HCT116 (cell line): Measurements from ENCODE around the gene FURIN. TPM values are rescaled to one million over a fixed set of nuclear protein-coding genes. Genes with fewer than 3 reads are reported as not detected.

Experiments used
- ATAC-seq: fragments of 200-7000 bp; cut with Tn5 transposase; 2 replicates; pipeline ENCODE4 v1.9.1; 2020; ENCODE audit warnings: mild to moderate bottlenecking, moderate library complexity
- BruUV-seq: library from RNA; stranded (reverse); fragments of 400-500 nt; replicated peaks from 2 replicates; lab custom pipeline; 2021; lab: Mats Ljungman, UMichigan
- CTCF ChIA-PET: fragments of 300-600 bp; sonication (Branson Sonifier 250); formaldehyde crosslinking; loops from one replicate; lab custom pipeline; 2021; ENCODE audit warnings: antibody characterized with exemption; lab: Charles Lee
- POLR2A ChIA-PET: fragments of 300-600, 350-600 bp; sonication (Branson Sonifier 250); formaldehyde crosslinking; loops from one replicate; lab custom pipeline; 2021; ENCODE audit warnings: antibody characterized with exemption; lab: Charles Lee
- RAD21 ChIA-PET, 2 experiments: fragments of 300-600 bp; sonication (Branson Sonifier 250); formaldehyde crosslinking; loops; one replicate each; lab custom pipeline; 2023; ENCODE audit warnings: low total read pairs in 2 of 2; ENCODE audit not compliant: uncharacterized antibody in 2 of 2, unreplicated experiment in 2 of 2, low non-redundant PET in 1 of 2; lab: Charles Lee
- DNase-seq: peaks from one replicate; pipeline ENCODE4 v3.0.0-alpha.2; 2010; ENCODE audit warnings: low read depth, low spot score
- H2AFZ ChIP-seq: fragments of 200-600 bp; shearing (Covaris generic), sonication (generic); 2 replicates; pipeline ENCODE4 v1.6.1; 2017; ENCODE audit warnings: low read depth, mixed run types, mixed read lengths, antibody characterized with exemption, low read length; ENCODE audit not compliant: poor library complexity, severe bottlenecking
- H3K27ac ChIP-seq: 2 replicates; pipeline ENCODE4 v1.5.1; 2012; ENCODE audit warnings: low read depth, low read length
- H3K27me3 ChIP-seq: fragments of 200-600 bp; sonication (generic); 2 replicates; pipeline ENCODE4 v1.6.1; 2016; ENCODE audit warnings: mixed run types, low read length, mixed read lengths; ENCODE audit not compliant: insufficient read depth
- H3K36me3 ChIP-seq, 2 experiments: fragments of 200-500 bp in 1 of 2; fragments of 200-600 bp in 1 of 2; sonication (Bioruptor generic) in 1 of 2; sonication (generic) in 1 of 2; 2 replicates each; pipeline versions ENCODE4 v1.5.1 to v1.6.1; 2014 to 2016; ENCODE audit warnings: low read length in 2 of 2, inconsistent platforms in 1 of 2, mixed read lengths in 1 of 2, mixed run types in 1 of 2; ENCODE audit not compliant: insufficient read depth in 2 of 2, control insufficient read depth in 1 of 2
- H3K4me1 ChIP-seq, 2 experiments: fragments of 200-600 bp in 1 of 2; sonication (generic) in 1 of 2; 2 replicates each; pipeline versions ENCODE4 v1.5.1 to v1.6.1; 2012 to 2017; ENCODE audit warnings: low read length in 2 of 2, inconsistent platforms in 1 of 2, mild to moderate bottlenecking in 1 of 2, mixed read lengths in 1 of 2, mixed run types in 1 of 2, moderate library complexity in 1 of 2; ENCODE audit not compliant: insufficient read depth in 2 of 2, control insufficient read depth in 1 of 2
- H3K4me2 ChIP-seq: fragments of 200-600 bp; sonication (generic); 2 replicates; pipeline ENCODE4 v1.6.1; 2017; ENCODE audit warnings: mixed run types, low read length, mixed read lengths
- H3K4me3 ChIP-seq, 2 experiments: fragments of 200-600 bp in 1 of 2; sonication (generic) in 1 of 2; replicated peaks in 1 of 2; 2 replicates each; pipeline ENCODE4 v1.5.1; 2011 to 2016; ENCODE audit warnings: low read length in 2 of 2, control low read depth in 1 of 2, low read depth in 1 of 2, mild to moderate bottlenecking in 1 of 2, mixed read lengths in 1 of 2, mixed run types in 1 of 2
- H3K79me2 ChIP-seq: fragments of 200-600 bp; sonication (generic); 2 replicates; pipeline ENCODE4 v1.6.1; 2017; ENCODE audit warnings: mild to moderate bottlenecking, mixed run types, low read length, moderate library complexity, mixed read lengths; ENCODE audit not compliant: insufficient read depth
- H3K9ac ChIP-seq: fragments of 200-600 bp; sonication (generic); 2 replicates; pipeline ENCODE4 v1.6.1; 2016; ENCODE audit warnings: low read length, mixed read lengths
- H3K9me2 ChIP-seq: fragments of 200-600 bp; sonication (generic), shearing (Covaris generic); 2 replicates; pipeline ENCODE4 v1.6.1; 2017; ENCODE audit warnings: mixed run types, mild to moderate bottlenecking, moderate library complexity; ENCODE audit not compliant: insufficient read depth
- H3K9me3 ChIP-seq, 2 experiments: fragments of 200-500 bp in 1 of 2; fragments of 200-600 bp in 1 of 2; sonication (Bioruptor generic) in 1 of 2; sonication (generic) in 1 of 2; 2 replicates each; pipeline ENCODE4 v1.6.1; 2014 to 2017; ENCODE audit warnings: low read length in 2 of 2, mixed read lengths in 2 of 2, inconsistent platforms in 1 of 2, low read depth in 1 of 2, mild to moderate bottlenecking in 1 of 2, mixed run types in 1 of 2, moderate library complexity in 1 of 2; ENCODE audit not compliant: control insufficient read depth in 1 of 2, insufficient read depth in 1 of 2
- H4K20me1 ChIP-seq: fragments of 200-600 bp; sonication (generic), shearing (Covaris generic); 2 replicates; pipeline ENCODE4 v1.6.1; 2017; ENCODE audit warnings: mixed run types, mild to moderate bottlenecking, moderate library complexity; ENCODE audit not compliant: insufficient read depth
- CBX3 ChIP-seq: IDR thresholded peaks from 2 replicates; pipeline ENCODE4 v1.6.1; 2012; ENCODE audit warnings: low read depth
- EGR1 ChIP-seq: IDR thresholded peaks from 2 replicates; pipeline ENCODE4 v1.6.1; 2012; ENCODE audit warnings: low read depth
- ELF1 ChIP-seq: IDR thresholded peaks from 2 replicates; pipeline ENCODE4 v1.6.1; 2012; ENCODE audit warnings: low read depth, borderline replicate concordance
- EZH2 ChIP-seq: fragments of 200-600 bp; sonication (generic); IDR thresholded peaks from 2 replicates; pipeline ENCODE4 v1.6.1; 2017; ENCODE audit warnings: antibody characterized with exemption, mixed run types
- EZH2phosphoT487 ChIP-seq: fragments of 200-600 bp; IDR thresholded peaks from 2 replicates; pipeline ENCODE4 v1.6.1; 2018; ENCODE audit warnings: antibody characterized with exemption, borderline replicate concordance
- JUND ChIP-seq: IDR thresholded peaks from 2 replicates; pipeline ENCODE4 v1.6.1; 2012
- POLR2A ChIP-seq: IDR thresholded peaks from 2 replicates; pipeline ENCODE4 v1.7.0; 2011; ENCODE audit warnings: borderline replicate concordance; ENCODE audit not compliant: insufficient read depth, insufficient read length; ENCODE audit errors: extremely low read depth
- POLR2AphosphoS5 ChIP-seq: IDR thresholded peaks from 2 replicates; pipeline ENCODE4 v1.6.1; 2011; ENCODE audit warnings: mild to moderate bottlenecking, low read depth, low read length, moderate library complexity
- SIN3A ChIP-seq: IDR thresholded peaks from 2 replicates; pipeline ENCODE4 v1.6.1; 2012; ENCODE audit warnings: low read depth
- SRF ChIP-seq: IDR thresholded peaks from 2 replicates; pipeline ENCODE4 v1.6.1; 2012; ENCODE audit warnings: low read depth
- TCF7L2 ChIP-seq: IDR thresholded peaks from 2 replicates; pipeline ENCODE4 v1.7.0; 2011; ENCODE audit warnings: borderline replicate concordance, inconsistent platforms; ENCODE audit not compliant: insufficient read depth, insufficient read length; ENCODE audit errors: extremely low read depth
- YY1 ChIP-seq: IDR thresholded peaks from 2 replicates; pipeline ENCODE4 v1.6.1; 2011; ENCODE audit warnings: low read length, low read depth, moderate library complexity, mild to moderate bottlenecking; ENCODE audit not compliant: insufficient replicate concordance; ENCODE audit errors: extremely low read depth
- ZNF274 ChIP-seq: fragments of 200-500 bp; sonication (Bioruptor generic); IDR thresholded peaks from 2 replicates; pipeline ENCODE4 v1.6.1; 2014; ENCODE audit warnings: mild to moderate bottlenecking, low read depth, low read length, inconsistent platforms
- intact Hi-C: fragments of 100-400 bp; cut with micrococcal nuclease; formaldehyde crosslinking; loops from 2 replicates; pipeline ENCODE4 v1.10.0; 2022
- total RNA-seq: library from RNA; stranded (reverse); gene quantifications from one replicate; pipeline ENCODE4 v1.2.1, GENCODE V29; 2021; ENCODE audit not compliant: unreplicated experiment
- TF ChIP-seq, protein P1 (sequence below): IDR thresholded peaks from 2 replicates; pipeline ENCODE4 v1.6.1; 2011; ENCODE audit warnings: mild to moderate bottlenecking, low read length, moderate library complexity; ENCODE audit not compliant: insufficient replicate concordance; ENCODE audit errors: extremely low read depth
- TF ChIP-seq, protein P2 (sequence below): IDR thresholded peaks from 2 replicates; pipeline ENCODE4 v1.6.1; 2012; ENCODE audit warnings: low read depth
- TF ChIP-seq, protein P3 (sequence below), 3 experiments: fragments of 200-600 bp in 1 of 3; sonication (generic) in 1 of 3; IDR thresholded peaks in 2 of 3; conservative IDR thresholded peaks in 1 of 3; 2 replicates each; pipeline ENCODE4 v1.5.1; 2012 to 2017; ENCODE audit warnings: low read depth in 2 of 3, low read length in 2 of 3, antibody characterized with exemption in 1 of 3, borderline replicate concordance in 1 of 3, control low read depth in 1 of 3, mild to moderate bottlenecking in 1 of 3, mixed read lengths in 1 of 3, mixed run types in 1 of 3, moderate library complexity in 1 of 3; ENCODE audit not compliant: insufficient read depth in 1 of 3
- TF ChIP-seq, protein P4 (sequence below): IDR thresholded peaks from 2 replicates; pipeline ENCODE4 v1.6.1; 2012

FURIN gene
- total RNA-seq, 1 experiment from 2014 or later = 42.0 TPM

DNA sequence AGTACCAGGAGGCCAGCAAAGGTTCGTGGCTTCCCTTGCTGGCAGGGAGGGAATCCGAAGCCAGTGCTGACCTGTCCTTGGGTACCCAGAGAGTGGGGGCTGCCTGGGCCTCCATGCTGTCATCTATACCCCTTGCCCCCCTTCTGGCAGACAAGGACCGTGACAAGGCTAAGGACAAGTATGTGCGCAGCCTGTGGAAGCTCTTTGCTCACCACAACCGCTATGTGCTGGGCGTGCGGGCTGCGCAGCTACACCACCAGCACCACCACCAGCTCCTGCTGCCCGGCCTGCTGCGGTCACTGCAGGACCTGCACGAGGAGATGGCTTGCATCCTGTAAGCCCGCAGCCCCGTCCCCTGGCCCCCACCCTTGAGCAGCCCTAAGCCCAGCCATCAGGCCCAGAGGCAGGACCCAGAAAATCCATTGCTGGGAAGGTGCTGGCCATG is 18.7 kb downstream of the FURIN start:
- ChIA-PET CTCF (interaction anchor here (1.6 to 2.8 kb wide), 3 partner anchors 237 to 594 kb away, joined by 7 to 18 read pairs (median 15); no protein-coding TSS in a partner anchor), POLR2A (no interaction called here), RAD21 (interaction anchor here in 1 of 2 experiments (2.2 kb wide), 1 partner anchor 239 kb away, joined by 6 read pairs; no protein-coding TSS in a partner anchor)
- DNase-seq (no peak), ATAC-seq (no peak)
- intact Hi-C loops = loop anchor here (5.0 kb wide), 1 partner anchor 405 kb away; no protein-coding TSS in a partner anchor
- no TSS peak for BruUV-seq
- Histone ChIP-seq H3K27me3 (no peaks in the 10 kb centered on the region), H3K36me3 (no peaks in the 10 kb centered on the region), H3K4me2 (no peak overlapping the region), H3K27ac (no peak overlapping the region), H2AFZ (no peak overlapping the region), H3K79me2 (no peaks in the 10 kb centered on the region), H3K9me2 (no peaks in the 10 kb centered on the region), H3K4me1 (peaks cover 0 to 3% of the 10 kb centered on the region in 2 experiments; a peak in 1 of 4 replicates), H3K9me3 (no peaks in the 10 kb centered on the region), H3K9ac (no peak overlapping the region), H3K4me3 (no peak overlapping the region), H4K20me1 (no peaks in the 10 kb centered on the region)
- TF ChIP-seq EGR1 = no peak
- TF ChIP-seq SIN3A = no peak
- TF ChIP-seq ELF1 = no peak
- no peak for TF ChIP-seq POLR2A
- TF ChIP-seq, protein P1, sequence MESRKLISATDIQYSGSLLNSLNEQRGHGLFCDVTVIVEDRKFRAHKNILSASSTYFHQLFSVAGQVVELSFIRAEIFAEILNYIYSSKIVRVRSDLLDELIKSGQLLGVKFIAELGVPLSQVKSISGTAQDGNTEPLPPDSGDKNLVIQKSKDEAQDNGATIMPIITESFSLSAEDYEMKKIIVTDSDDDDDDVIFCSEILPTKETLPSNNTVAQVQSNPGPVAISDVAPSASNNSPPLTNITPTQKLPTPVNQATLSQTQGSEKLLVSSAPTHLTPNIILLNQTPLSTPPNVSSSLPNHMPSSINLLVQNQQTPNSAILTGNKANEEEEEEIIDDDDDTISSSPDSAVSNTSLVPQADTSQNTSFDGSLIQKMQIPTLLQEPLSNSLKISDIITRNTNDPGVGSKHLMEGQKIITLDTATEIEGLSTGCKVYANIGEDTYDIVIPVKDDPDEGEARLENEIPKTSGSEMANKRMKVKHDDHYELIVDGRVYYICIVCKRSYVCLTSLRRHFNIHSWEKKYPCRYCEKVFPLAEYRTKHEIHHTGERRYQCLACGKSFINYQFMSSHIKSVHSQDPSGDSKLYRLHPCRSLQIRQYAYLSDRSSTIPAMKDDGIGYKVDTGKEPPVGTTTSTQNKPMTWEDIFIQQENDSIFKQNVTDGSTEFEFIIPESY = no peak
- TF ChIP-seq EZH2 = no peak
- TF ChIP-seq ZNF274 = no peak
- TF ChIP-seq TCF7L2 = no peak
- no peak for TF ChIP-seq JUND
- TF ChIP-seq CBX3 = no peak
- TF ChIP-seq, protein P2, sequence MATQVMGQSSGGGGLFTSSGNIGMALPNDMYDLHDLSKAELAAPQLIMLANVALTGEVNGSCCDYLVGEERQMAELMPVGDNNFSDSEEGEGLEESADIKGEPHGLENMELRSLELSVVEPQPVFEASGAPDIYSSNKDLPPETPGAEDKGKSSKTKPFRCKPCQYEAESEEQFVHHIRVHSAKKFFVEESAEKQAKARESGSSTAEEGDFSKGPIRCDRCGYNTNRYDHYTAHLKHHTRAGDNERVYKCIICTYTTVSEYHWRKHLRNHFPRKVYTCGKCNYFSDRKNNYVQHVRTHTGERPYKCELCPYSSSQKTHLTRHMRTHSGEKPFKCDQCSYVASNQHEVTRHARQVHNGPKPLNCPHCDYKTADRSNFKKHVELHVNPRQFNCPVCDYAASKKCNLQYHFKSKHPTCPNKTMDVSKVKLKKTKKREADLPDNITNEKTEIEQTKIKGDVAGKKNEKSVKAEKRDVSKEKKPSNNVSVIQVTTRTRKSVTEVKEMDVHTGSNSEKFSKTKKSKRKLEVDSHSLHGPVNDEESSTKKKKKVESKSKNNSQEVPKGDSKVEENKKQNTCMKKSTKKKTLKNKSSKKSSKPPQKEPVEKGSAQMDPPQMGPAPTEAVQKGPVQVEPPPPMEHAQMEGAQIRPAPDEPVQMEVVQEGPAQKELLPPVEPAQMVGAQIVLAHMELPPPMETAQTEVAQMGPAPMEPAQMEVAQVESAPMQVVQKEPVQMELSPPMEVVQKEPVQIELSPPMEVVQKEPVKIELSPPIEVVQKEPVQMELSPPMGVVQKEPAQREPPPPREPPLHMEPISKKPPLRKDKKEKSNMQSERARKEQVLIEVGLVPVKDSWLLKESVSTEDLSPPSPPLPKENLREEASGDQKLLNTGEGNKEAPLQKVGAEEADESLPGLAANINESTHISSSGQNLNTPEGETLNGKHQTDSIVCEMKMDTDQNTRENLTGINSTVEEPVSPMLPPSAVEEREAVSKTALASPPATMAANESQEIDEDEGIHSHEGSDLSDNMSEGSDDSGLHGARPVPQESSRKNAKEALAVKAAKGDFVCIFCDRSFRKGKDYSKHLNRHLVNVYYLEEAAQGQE = no peak
- no peak for TF ChIP-seq YY1
- no peak for TF ChIP-seq POLR2AphosphoS5
- TF ChIP-seq SRF = no peak
- TF ChIP-seq, protein P3, sequence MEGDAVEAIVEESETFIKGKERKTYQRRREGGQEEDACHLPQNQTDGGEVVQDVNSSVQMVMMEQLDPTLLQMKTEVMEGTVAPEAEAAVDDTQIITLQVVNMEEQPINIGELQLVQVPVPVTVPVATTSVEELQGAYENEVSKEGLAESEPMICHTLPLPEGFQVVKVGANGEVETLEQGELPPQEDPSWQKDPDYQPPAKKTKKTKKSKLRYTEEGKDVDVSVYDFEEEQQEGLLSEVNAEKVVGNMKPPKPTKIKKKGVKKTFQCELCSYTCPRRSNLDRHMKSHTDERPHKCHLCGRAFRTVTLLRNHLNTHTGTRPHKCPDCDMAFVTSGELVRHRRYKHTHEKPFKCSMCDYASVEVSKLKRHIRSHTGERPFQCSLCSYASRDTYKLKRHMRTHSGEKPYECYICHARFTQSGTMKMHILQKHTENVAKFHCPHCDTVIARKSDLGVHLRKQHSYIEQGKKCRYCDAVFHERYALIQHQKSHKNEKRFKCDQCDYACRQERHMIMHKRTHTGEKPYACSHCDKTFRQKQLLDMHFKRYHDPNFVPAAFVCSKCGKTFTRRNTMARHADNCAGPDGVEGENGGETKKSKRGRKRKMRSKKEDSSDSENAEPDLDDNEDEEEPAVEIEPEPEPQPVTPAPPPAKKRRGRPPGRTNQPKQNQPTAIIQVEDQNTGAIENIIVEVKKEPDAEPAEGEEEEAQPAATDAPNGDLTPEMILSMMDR (IDR thresholded peaks at IDR 0.05 in 2 of 3, conservative IDR thresholded peaks at IDR 0.05 in 1 of 3; ENCODE audit: borderline replicate concordance in 1 of 3, insufficient read depth in 1 of 3, low read depth in 2 of 3, low read length in 2 of 3) = no peak
- no peak for TF ChIP-seq EZH2phosphoT487
- TF ChIP-seq, protein P4, sequence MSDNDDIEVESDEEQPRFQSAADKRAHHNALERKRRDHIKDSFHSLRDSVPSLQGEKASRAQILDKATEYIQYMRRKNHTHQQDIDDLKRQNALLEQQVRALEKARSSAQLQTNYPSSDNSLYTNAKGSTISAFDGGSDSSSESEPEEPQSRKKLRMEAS = no peak
